Hepatocyte (in vitro differentiated cells): Measurements from ENCODE around the gene MACF1. TPM values are rescaled to one million over a fixed set of nuclear protein-coding genes. Genes with fewer than 3 reads are reported as not detected.

Source experiments
- DNase-seq: peaks from one replicate; pipeline ENCODE4 v3.0.0-alpha.2; 2016; ENCODE audit warnings: low spot score
- H2AFZ ChIP-seq: fragments of 200-600 bp; sonication (generic); 2 replicates; pipeline ENCODE4 v1.6.0; 2016; ENCODE audit warnings: antibody characterized with exemption, mild to moderate bottlenecking
- H3K27ac ChIP-seq: fragments of 200-600 bp; sonication (generic); 2 replicates; pipeline ENCODE4 v1.5.1; 2016; ENCODE audit warnings: mild to moderate bottlenecking
- H3K27me3 ChIP-seq: fragments of 200-600 bp; sonication (generic); 2 replicates; pipeline ENCODE4 v1.6.1; 2016
- H3K36me3 ChIP-seq: fragments of 200-600 bp; sonication (generic); replicated peaks from 2 replicates; pipeline ENCODE4 v1.5.1; 2016; ENCODE audit warnings: low read depth; ENCODE audit not compliant: insufficient read depth
- H3K4me1 ChIP-seq: fragments of 200-600 bp; sonication (generic); 2 replicates; pipeline ENCODE4 v1.5.1; 2016; ENCODE audit warnings: mild to moderate bottlenecking, moderate library complexity; ENCODE audit not compliant: insufficient read depth
- H3K4me2 ChIP-seq: fragments of 200-600 bp; sonication (generic); 2 replicates; pipeline ENCODE4 v1.6.0; 2016
- H3K4me3 ChIP-seq: fragments of 200-600 bp; sonication (generic); 2 replicates; pipeline ENCODE4 v1.5.1; 2016; ENCODE audit warnings: mild to moderate bottlenecking
- H3K79me2 ChIP-seq: fragments of 200-600 bp; sonication (generic); 2 replicates; pipeline ENCODE4 v1.6.0; 2017; ENCODE audit warnings: mild to moderate bottlenecking
- H3K9me2 ChIP-seq: fragments of 200-600 bp; sonication (generic); replicated peaks from 2 replicates; pipeline ENCODE4 v1.6.0; 2017; ENCODE audit warnings: mild to moderate bottlenecking; ENCODE audit not compliant: insufficient read depth
- H3K9me3 ChIP-seq: fragments of 200-600 bp; sonication (generic); 2 replicates; pipeline ENCODE4 v1.5.1; 2016; ENCODE audit warnings: low read depth, mild to moderate bottlenecking
- H4K20me1 ChIP-seq: fragments of 200-600 bp; sonication (generic); 2 replicates; pipeline ENCODE4 v1.6.0; 2016; ENCODE audit warnings: mild to moderate bottlenecking; ENCODE audit not compliant: insufficient read depth, poor library complexity, severe bottlenecking
- EZH2 ChIP-seq: fragments of 200-600 bp; sonication (generic); IDR thresholded peaks from 2 replicates; pipeline ENCODE4 v1.6.1; 2016; ENCODE audit warnings: antibody characterized with exemption, mild to moderate bottlenecking, borderline replicate concordance
- EZH2phosphoT487 ChIP-seq: fragments of 200-600 bp; sonication (generic); IDR thresholded peaks from one replicate; pipeline ENCODE4 v1.6.1; 2018; ENCODE audit warnings: antibody characterized with exemption, mild to moderate bottlenecking, low read depth, moderate library complexity; ENCODE audit not compliant: unreplicated experiment, severe bottlenecking
- WGBS: methylation state at CpG from one replicate; pipeline ENCODE4 v1.1.6; 2016; ENCODE audit warnings: low lambda C conversion rate; ENCODE audit errors: missing lambda C conversion rate; 5-methylcytosine and 5-hydroxymethylcytosine counted together
- polyA plus RNA-seq: library from polyadenylated mRNA; unstranded; fragments of >200 nt; fragmentation: Nextera tagmentation; extraction: Ambion mirVana; gene quantifications from 2 replicates; pipeline ENCODE4 v1.2.1, GENCODE V29; 2016
- total RNA-seq: library from RNA; depleted of rRNA; stranded (reverse); fragments of >200 nt; gene quantifications from 2 replicates; pipeline ENCODE4 v1.2.3, GENCODE V29; 2014
- TF ChIP-seq, protein P1 (sequence below): fragments of 200-600 bp; sonication (generic); IDR thresholded peaks from 2 replicates; pipeline ENCODE4 v1.5.1; 2016; ENCODE audit warnings: antibody characterized with exemption, mild to moderate bottlenecking; ENCODE audit not compliant: poor library complexity

Gene MACF1
- total and polyA plus RNA-seq, 2 experiments from 2014 or later: 47.1 to 136 TPM

DNA sequence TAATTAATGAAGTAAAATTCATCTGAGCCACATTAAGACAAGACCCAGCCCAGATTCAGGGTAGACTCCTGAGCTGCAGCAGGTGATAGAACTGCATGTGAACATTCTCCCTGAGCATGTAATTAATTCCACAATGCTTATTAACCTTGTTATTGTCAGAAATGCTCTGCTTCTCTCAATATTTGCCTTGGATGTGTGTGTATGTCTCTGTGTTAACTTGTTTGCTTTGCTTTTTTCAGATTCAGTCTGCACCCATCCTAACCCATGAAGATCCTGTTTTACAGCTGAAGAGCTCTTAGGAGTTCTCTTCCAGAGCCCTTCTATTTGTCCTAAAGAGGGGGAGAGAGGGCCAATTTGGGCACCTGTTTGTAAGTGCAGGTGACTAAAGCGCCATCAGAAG, 143.8 kb downstream of the MACF1 start:
- DNase-seq: no peak
- Histone ChIP-seq H2AFZ (no peak overlapping the region), H3K4me1 (no peaks in the 10 kb centered on the region), H3K9me2 (no peaks in the 10 kb centered on the region), H4K20me1 (no peaks in the 10 kb centered on the region), H3K36me3 (no peaks in the 10 kb centered on the region), H3K4me3 (no peak overlapping the region), H3K27ac (no peak overlapping the region), H3K4me2 (no peak overlapping the region), H3K9me3 (no peaks in the 10 kb centered on the region), H3K27me3 (no peaks in the 10 kb centered on the region), H3K79me2 (no peaks in the 10 kb centered on the region)
- 91% methylated on average over 1 of the region's 1 CpG for WGBS
- TF ChIP-seq, protein P1, sequence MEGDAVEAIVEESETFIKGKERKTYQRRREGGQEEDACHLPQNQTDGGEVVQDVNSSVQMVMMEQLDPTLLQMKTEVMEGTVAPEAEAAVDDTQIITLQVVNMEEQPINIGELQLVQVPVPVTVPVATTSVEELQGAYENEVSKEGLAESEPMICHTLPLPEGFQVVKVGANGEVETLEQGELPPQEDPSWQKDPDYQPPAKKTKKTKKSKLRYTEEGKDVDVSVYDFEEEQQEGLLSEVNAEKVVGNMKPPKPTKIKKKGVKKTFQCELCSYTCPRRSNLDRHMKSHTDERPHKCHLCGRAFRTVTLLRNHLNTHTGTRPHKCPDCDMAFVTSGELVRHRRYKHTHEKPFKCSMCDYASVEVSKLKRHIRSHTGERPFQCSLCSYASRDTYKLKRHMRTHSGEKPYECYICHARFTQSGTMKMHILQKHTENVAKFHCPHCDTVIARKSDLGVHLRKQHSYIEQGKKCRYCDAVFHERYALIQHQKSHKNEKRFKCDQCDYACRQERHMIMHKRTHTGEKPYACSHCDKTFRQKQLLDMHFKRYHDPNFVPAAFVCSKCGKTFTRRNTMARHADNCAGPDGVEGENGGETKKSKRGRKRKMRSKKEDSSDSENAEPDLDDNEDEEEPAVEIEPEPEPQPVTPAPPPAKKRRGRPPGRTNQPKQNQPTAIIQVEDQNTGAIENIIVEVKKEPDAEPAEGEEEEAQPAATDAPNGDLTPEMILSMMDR: no peak
- TF ChIP-seq EZH2phosphoT487 (no peak), EZH2 (no peak)

GRCh38 chr1:39352881-39353280, 148.4 kb downstream of the MACF1 start:
- Histone ChIP-seq H3K9me2 (no peaks in the 10 kb centered on the region), H2AFZ (no peak overlapping the region), H3K9me3 (no peaks in the 10 kb centered on the region), H3K4me3 (no peak overlapping the region), H3K4me2 (no peak overlapping the region), H4K20me1 (no peaks in the 10 kb centered on the region), H3K36me3 (no peaks in the 10 kb centered on the region), H3K27ac (no peak overlapping the region), H3K79me2 (no peaks in the 10 kb centered on the region), H3K27me3 (no peaks in the 10 kb centered on the region), H3K4me1 (no peaks in the 10 kb centered on the region)
- no peak for DNase-seq
- WGBS: 90% methylated on average over 3 of the region's 3 CpGs
- no peak for TF ChIP-seq EZH2phosphoT487
- no peak for TF ChIP-seq EZH2
- TF ChIP-seq, protein P1: no peak

DNA sequence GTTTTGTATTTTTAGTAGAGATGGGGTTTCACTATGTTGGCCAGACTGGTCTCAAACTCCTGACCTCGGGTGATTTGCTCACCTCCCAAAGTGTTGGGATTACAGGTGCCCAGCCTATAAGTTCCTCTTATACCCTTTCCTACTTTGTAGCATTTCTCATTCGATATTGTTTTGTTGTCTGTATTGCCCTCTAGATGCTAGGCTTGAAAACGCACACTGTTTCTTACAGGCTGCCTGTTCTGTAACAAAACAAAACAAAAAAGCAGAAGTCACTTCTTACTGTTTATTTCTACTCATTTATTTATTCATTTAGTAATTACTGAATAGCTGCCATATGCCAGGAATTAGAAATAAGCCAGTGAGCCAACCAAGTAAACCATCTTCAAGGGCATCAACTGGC, 150.1 kb downstream of the MACF1 start:
- Histone ChIP-seq H3K4me3 (no peak overlapping the region), H3K4me2 (no peak overlapping the region), H3K36me3 (no peaks in the 10 kb centered on the region), H3K9me2 (no peaks in the 10 kb centered on the region), H3K27me3 (no peaks in the 10 kb centered on the region), H2AFZ (no peak overlapping the region), H3K4me1 (no peaks in the 10 kb centered on the region), H3K9me3 (no peaks in the 10 kb centered on the region), H3K27ac (no peak overlapping the region), H3K79me2 (no peaks in the 10 kb centered on the region), H4K20me1 (no peaks in the 10 kb centered on the region)
- WGBS: 94% methylated on average over 3 of the region's 3 CpGs
- no peak for DNase-seq
- no peak for TF ChIP-seq EZH2phosphoT487
- no peak for TF ChIP-seq EZH2
- TF ChIP-seq, protein P1: no peak

GRCh38 chr1:39358491-39358890, 154.0 kb downstream of the MACF1 start:
- no peak for TF ChIP-seq EZH2
- no peak for TF ChIP-seq EZH2phosphoT487
- TF ChIP-seq, protein P1: no peak

More at GRCh38 chr1:39358491-39358890, 154.0 kb downstream of the MACF1 start:
- Histone ChIP-seq H2AFZ (no peak overlapping the region), H3K4me1 (no peaks in the 10 kb centered on the region), H3K27me3 (no peaks in the 10 kb centered on the region), H4K20me1 (no peaks in the 10 kb centered on the region), H3K4me2 (no peak overlapping the region), H3K9me2 (no peaks in the 10 kb centered on the region), H3K9me3 (no peaks in the 10 kb centered on the region), H3K36me3 (no peaks in the 10 kb centered on the region), H3K27ac (no peak overlapping the region), H3K4me3 (no peak overlapping the region), H3K79me2 (no peaks in the 10 kb centered on the region)
- DNase-seq: no peak
- WGBS: 81% methylated on average over 2 of the region's 2 CpGs
